Calu3 (cell line): ENCODE measurements around the gene CPNE8. TPM values are rescaled to one million over a fixed set of nuclear protein-coding genes. Genes with fewer than 3 reads are reported as not detected.
A peak's percentile ranks its signal among the peaks of the same experiment; 100 is the strongest.

Source experiments
- Bru-seq: library from RNA; stranded (reverse); fragments of 400-500 nt; gene quantifications from one replicate; lab custom pipeline; 2021; lab: Mats Ljungman, UMichigan
- BruChase-seq, 2 experiments: library from RNA; stranded (reverse); fragments of 400-500 nt; gene quantifications; one replicate each; lab custom pipeline; 2021; lab: Mats Ljungman, UMichigan
- BruUV-seq: library from RNA; stranded (reverse); fragments of 400-500 nt; replicated peaks from 2 replicates; lab custom pipeline; 2021; lab: Mats Ljungman, UMichigan
- CTCF ChIA-PET: fragments of 300-600 bp; sonication (Branson Sonifier 250); formaldehyde crosslinking; loops from one replicate; lab custom pipeline; 2022; ENCODE audit warnings: antibody characterized with exemption; lab: Charles Lee
- DNase-seq: peaks from one replicate; pipeline ENCODE4 v3.0.0; 2022
- H3K27ac Mint-ChIP-seq: one replicate; pipeline ENCODE4 v1.8.0; 2022; ENCODE audit warnings: mixed read lengths; ENCODE audit not compliant: unreplicated experiment
- H3K27me3 Mint-ChIP-seq: one replicate; pipeline ENCODE4 v1.8.0; 2022; ENCODE audit warnings: mixed read lengths; ENCODE audit not compliant: unreplicated experiment
- H3K36me3 Mint-ChIP-seq: one replicate; pipeline ENCODE4 v1.8.0; 2022; ENCODE audit warnings: mild to moderate bottlenecking, moderate library complexity, mixed read lengths; ENCODE audit not compliant: insufficient read depth, unreplicated experiment
- H3K4me1 Mint-ChIP-seq: one replicate; pipeline ENCODE4 v1.8.0; 2022; ENCODE audit warnings: mild to moderate bottlenecking, low read depth, mixed read lengths; ENCODE audit not compliant: unreplicated experiment
- H3K4me3 Mint-ChIP-seq: one replicate; pipeline ENCODE4 v1.8.0; 2022; ENCODE audit warnings: mild to moderate bottlenecking, low read depth, moderate library complexity, mixed read lengths; ENCODE audit not compliant: unreplicated experiment
- H3K9me3 Mint-ChIP-seq: one replicate; pipeline ENCODE4 v1.8.0; 2022; ENCODE audit warnings: low read depth, mixed read lengths; ENCODE audit not compliant: unreplicated experiment
- intact Hi-C: fragments of 100-400 bp; cut with micrococcal nuclease; formaldehyde crosslinking; loops from one replicate; pipeline ENCODE4 v1.10.0; 2022; ENCODE audit not compliant: unreplicated experiment
- long read RNA-seq: library from polyadenylated mRNA; stranded (forward); transcript quantifications from one replicate; pipeline ENCODE4 v2.0.0, GENCODE V29; 2022
- total RNA-seq: library from RNA; stranded (reverse); gene quantifications from 2 replicates; pipeline ENCODE4 v1.2.3, GENCODE V29; 2022
- TF ChIP-seq, protein P1 (sequence below): fragments of 200-600 bp; IDR thresholded peaks from one replicate; pipeline ENCODE4 v1.8.0; 2022; ENCODE audit warnings: antibody characterized with exemption; ENCODE audit not compliant: unreplicated experiment

CPNE8 gene
- total RNA-seq = 17.8 and 18.6 TPM in 2 replicates
- percentile 75 among the genes with signal in this experiment for Bru-seq, nascent RNA
- percentile 52 among the genes with signal in this experiment for BruChase-seq, experiment 1, labeled RNA remaining after a 6-hour chase
- percentile 48 among the genes with signal in this experiment for BruChase-seq, experiment 2, labeled RNA remaining after a 2-hour chase
- long read RNA-seq, transcript CPNE8-201 (20 exons, 3,489 nt) = major isoform, 5 of 7 reads
- long read RNA-seq, partial matches to known transcripts = 0 of 7 reads
- long read RNA-seq, other reads (novel, unspliced or antisense) = 2 of 7 reads

DNA sequence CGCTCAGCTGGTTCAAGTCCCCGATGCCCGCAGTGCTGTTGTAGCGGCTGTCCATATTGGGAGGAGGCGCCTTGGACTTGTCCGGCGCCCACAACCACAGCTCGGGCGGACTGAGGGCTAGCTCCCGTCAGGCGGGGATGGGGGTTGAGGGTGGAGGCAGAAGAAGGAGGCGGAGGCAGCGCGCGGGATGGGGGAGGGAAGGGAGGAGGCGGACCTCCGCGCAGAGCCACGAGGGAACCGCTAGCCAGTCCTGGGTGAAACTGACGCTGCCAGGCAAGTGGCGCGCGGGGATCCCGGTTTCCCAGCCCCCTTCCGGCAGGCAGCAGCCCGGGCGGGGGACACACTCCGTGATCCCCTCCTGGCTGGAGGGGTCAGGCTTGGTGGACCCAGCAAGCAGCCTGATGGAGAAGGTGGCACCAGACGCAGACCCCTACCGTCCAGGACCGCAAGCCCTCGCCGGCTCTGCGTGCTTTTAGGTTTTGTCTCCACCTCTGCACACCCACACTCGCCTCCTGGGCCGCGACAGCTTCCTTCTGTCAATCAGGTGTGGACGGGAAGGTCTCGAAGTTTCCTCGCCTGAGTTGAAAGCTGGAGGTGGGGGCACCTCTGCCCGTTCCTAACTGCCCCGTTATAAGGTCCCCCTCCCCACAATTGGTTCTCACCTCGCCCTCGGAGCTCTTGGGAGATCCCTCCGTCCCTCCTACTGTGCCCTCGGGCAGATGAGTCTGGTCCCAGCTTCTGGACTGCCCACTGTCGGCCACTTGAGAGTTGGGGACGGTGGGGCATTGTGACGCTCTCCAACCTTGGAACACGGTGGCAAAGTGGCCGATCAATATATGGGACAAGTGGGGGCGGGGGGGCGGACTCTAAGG, at the start of gene CPNE8:
TSS of gene CPNE8 (minus strand) at position 112 of the 872 bp plus-strand sequence. CDS start at position 55, 57 bp downstream.
- intact Hi-C loops = loop anchor here (10.0 kb wide), 2 partner anchors 241 to 851 kb away; no protein-coding TSS in a partner anchor

DNA sequence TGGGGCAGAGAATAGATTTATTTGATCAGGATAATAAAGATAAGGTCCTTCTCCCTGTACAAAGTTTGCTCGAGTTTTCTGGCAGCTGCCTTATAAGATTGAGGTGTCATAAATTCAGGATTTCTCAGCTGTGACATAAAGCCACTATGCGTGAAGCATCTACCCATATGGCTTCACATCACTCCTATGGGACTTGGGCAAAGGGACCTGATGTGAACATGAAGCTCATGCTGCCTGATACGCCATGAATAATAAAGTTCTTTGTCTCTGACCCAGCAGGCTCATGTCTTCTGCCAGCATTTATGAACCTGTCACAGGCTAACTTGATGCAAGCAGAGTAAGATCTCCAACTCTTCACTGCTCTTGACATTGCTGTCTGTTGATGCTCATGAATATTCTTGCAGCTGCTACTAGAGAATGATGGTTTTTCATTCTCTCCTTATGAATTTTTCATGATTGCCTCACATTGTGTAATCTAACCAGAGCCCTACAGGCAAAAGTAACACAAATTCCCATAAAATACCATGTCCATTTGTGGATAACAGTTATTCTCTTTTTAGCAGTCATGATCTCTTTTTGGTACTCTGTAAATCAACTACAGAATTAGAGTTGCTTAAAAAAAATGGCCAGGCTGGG, 49.0 kb upstream of the CPNE8 start:
- peaks cover 2% of the 10 kb centered on the region for H3K9me3 Mint-ChIP-seq
- H3K27me3 Mint-ChIP-seq = no peaks in the 10 kb centered on the region
- TF ChIP-seq, protein P1, sequence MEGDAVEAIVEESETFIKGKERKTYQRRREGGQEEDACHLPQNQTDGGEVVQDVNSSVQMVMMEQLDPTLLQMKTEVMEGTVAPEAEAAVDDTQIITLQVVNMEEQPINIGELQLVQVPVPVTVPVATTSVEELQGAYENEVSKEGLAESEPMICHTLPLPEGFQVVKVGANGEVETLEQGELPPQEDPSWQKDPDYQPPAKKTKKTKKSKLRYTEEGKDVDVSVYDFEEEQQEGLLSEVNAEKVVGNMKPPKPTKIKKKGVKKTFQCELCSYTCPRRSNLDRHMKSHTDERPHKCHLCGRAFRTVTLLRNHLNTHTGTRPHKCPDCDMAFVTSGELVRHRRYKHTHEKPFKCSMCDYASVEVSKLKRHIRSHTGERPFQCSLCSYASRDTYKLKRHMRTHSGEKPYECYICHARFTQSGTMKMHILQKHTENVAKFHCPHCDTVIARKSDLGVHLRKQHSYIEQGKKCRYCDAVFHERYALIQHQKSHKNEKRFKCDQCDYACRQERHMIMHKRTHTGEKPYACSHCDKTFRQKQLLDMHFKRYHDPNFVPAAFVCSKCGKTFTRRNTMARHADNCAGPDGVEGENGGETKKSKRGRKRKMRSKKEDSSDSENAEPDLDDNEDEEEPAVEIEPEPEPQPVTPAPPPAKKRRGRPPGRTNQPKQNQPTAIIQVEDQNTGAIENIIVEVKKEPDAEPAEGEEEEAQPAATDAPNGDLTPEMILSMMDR = no peak
- no peak overlapping the region for H3K27ac Mint-ChIP-seq
- intact Hi-C loops = no loop called here
- no peaks in the 10 kb centered on the region for H3K4me1 Mint-ChIP-seq
- H3K4me3 Mint-ChIP-seq = no peak overlapping the region
- no TSS peak for BruUV-seq
- DNase-seq = no peak
- no peaks in the 10 kb centered on the region for H3K36me3 Mint-ChIP-seq
- CTCF ChIA-PET = no interaction called here

More for the DNA sequence above, at the start of gene CPNE8:
- TSS peak; percentile 13 for BruUV-seq
- TF ChIP-seq, protein P1 = no peak
- Mint-ChIP-seq H3K27me3 (no peaks in the 10 kb centered on the region), H3K4me1 (peaks cover 12% of the 10 kb centered on the region), H3K27ac (peak within 1 kb of the TSS; percentile 88), H3K4me3 (peak within 1 kb of the TSS; percentile 90), H3K9me3 (no peaks in the 10 kb centered on the region), H3K36me3 (peaks cover 37% of the 10 kb centered on the region)
- CTCF ChIA-PET = interaction anchor here (0.6 to 2.7 kb wide), 7 partner anchors 13 to 521 kb away, joined by 3 to 13 read pairs (median 6); no protein-coding TSS in a partner anchor
- DNase-seq = peak; percentile 73

DNA sequence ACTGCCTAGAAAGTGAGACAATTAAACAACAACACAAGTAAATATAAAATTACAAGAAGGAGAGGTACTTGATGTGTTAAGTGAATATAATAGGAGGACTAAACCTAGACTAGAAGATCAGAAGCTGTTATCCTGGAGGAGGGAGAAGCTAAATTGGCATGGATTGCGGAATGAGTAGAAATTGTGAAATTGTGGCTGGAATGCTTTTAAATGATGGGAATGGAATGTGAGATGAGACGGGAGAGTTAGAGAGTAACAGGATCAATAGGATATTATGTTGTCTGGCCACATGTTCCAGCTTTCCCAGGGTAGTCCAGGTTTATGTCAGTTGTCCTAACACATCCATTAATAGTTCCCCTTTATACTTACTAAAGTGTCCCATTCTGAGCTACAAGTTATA, 44.0 kb upstream of the CPNE8 start:
- TF ChIP-seq, protein P1 = no peak
- BruUV-seq = no TSS peak
- Mint-ChIP-seq H3K27ac (no peak overlapping the region), H3K4me3 (no peak overlapping the region), H3K9me3 (peaks cover 2% of the 10 kb centered on the region), H3K4me1 (no peaks in the 10 kb centered on the region), H3K27me3 (no peaks in the 10 kb centered on the region), H3K36me3 (no peaks in the 10 kb centered on the region)
- no peak for DNase-seq
- CTCF ChIA-PET = no interaction called here
- intact Hi-C loops = no loop called here

DNA sequence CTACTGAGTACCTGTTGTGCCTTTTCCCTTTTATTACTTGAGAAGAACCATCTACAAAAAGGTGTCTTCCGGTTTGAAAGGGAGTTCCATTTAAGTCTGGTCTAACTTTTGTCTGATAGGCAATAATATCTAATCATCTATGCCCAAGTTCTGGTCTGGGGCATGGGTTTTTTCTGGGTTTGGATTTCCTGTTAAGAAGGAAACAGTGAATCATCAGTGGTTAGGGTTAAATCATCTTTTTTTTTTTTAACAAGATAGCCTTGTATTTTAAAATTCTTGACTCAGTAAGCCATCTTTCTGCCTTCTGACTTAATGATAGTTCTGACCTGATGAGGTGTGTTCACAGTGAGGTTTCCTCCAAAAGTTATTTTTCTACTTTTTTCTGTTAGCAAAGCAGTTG, 29.3 kb upstream of the CPNE8 start:
- Mint-ChIP-seq H3K4me3 (no peak overlapping the region), H3K4me1 (peaks cover 13% of the 10 kb centered on the region), H3K27me3 (no peaks in the 10 kb centered on the region), H3K9me3 (peaks cover 9% of the 10 kb centered on the region), H3K36me3 (no peaks in the 10 kb centered on the region), H3K27ac (no peak overlapping the region)
- TF ChIP-seq, protein P1 = no peak
- no peak for DNase-seq
- CTCF ChIA-PET = interaction anchor here (0.7 kb wide), 1 partner anchor 119 kb away, joined by 3 read pairs; no protein-coding TSS in a partner anchor
- intact Hi-C loops = no loop called here
- BruUV-seq = no TSS peak
